Caco-2 (cell line): ENCODE results near the gene ITPA. TPM values are rescaled to one million over a fixed set of nuclear protein-coding genes. Genes with fewer than 3 reads are reported as not detected.
A peak's percentile ranks its signal among the peaks of the same experiment; 100 is the strongest.

Experiments
- BruUV-seq: library from RNA; stranded (reverse); fragments of 400-500 nt; replicated peaks from 2 replicates; lab custom pipeline; 2021; lab: Mats Ljungman, UMichigan
- CTCF ChIA-PET: fragments of 300-600 bp; sonication (Branson Sonifier 250); formaldehyde crosslinking; loops from one replicate; lab custom pipeline; 2022; ENCODE audit warnings: antibody characterized with exemption; lab: Charles Lee
- POLR2A ChIA-PET: fragments of 300-600 bp; sonication (Branson Sonifier 250); formaldehyde crosslinking; loops from one replicate; lab custom pipeline; 2022; ENCODE audit warnings: antibody characterized with exemption; lab: Charles Lee
- DNase-seq, 2 experiments: peaks; one replicate each; pipeline versions ENCODE4 v3.0.0 to v3.0.0-alpha.2; 2020 to 2022
- H3K27me3 ChIP-seq: replicated peaks from 2 replicates; pipeline ENCODE4 v1.6.0; 2011; ENCODE audit warnings: low read length; ENCODE audit not compliant: control insufficient read depth, insufficient read depth
- H3K36me3 ChIP-seq: 2 replicates; pipeline ENCODE4 v1.5.1; 2011; ENCODE audit warnings: low read length; ENCODE audit not compliant: control insufficient read depth, insufficient read depth
- H3K4me1 ChIP-seq: fragments of 250-450 bp; sonication (Bioruptor Pico); 2 replicates; pipeline ENCODE4 v1.5.1; 2020; ENCODE audit warnings: mild to moderate bottlenecking
- H3K4me3 ChIP-seq: 2 replicates; pipeline ENCODE4 v1.5.1; 2011; ENCODE audit warnings: low read depth, mild to moderate bottlenecking, control low read depth, low read length
- H3K9me3 ChIP-seq: fragments of 250-450 bp; sonication (Bioruptor Pico); 2 replicates; pipeline ENCODE4 v1.5.1; 2020; ENCODE audit warnings: mild to moderate bottlenecking, moderate library complexity
- H3K27ac Mint-ChIP-seq: one replicate; pipeline ENCODE4 v1.8.0; 2022; ENCODE audit warnings: mixed read lengths; ENCODE audit not compliant: unreplicated experiment
- H3K27me3 Mint-ChIP-seq: one replicate; pipeline ENCODE4 v1.8.0; 2022; ENCODE audit warnings: mixed read lengths; ENCODE audit not compliant: insufficient read depth, unreplicated experiment
- H3K36me3 Mint-ChIP-seq: one replicate; pipeline ENCODE4 v1.8.0; 2022; ENCODE audit warnings: mild to moderate bottlenecking, mixed read lengths; ENCODE audit not compliant: insufficient read depth, unreplicated experiment
- H3K4me1 Mint-ChIP-seq: one replicate; pipeline ENCODE4 v1.8.0; 2022; ENCODE audit warnings: low read depth, mixed read lengths; ENCODE audit not compliant: unreplicated experiment
- H3K4me3 Mint-ChIP-seq: one replicate; pipeline ENCODE4 v1.8.0; 2022; ENCODE audit warnings: mild to moderate bottlenecking, moderate library complexity, mixed read lengths; ENCODE audit not compliant: unreplicated experiment
- H3K9me3 Mint-ChIP-seq: one replicate; pipeline ENCODE4 v1.8.0; 2022; ENCODE audit warnings: mixed read lengths; ENCODE audit not compliant: unreplicated experiment
- intact Hi-C: fragments of 100-400 bp; cut with micrococcal nuclease; formaldehyde crosslinking; loops from one replicate; pipeline ENCODE4 v1.10.0; 2022; ENCODE audit not compliant: unreplicated experiment
- total RNA-seq: library from RNA; stranded (reverse); gene quantifications from 2 replicates; pipeline ENCODE4 v1.2.3, GENCODE V29; 2022
- TF ChIP-seq, protein P1 (sequence below), 2 experiments: fragments of 200-600 bp in 1 of 2; IDR thresholded peaks; 1 replicate in 1 of 2; 2 replicates in 1 of 2; pipeline versions ENCODE4 v1.5.1 to v1.8.0; 2011 to 2022; ENCODE audit warnings: antibody characterized with exemption in 1 of 2, control low read depth in 1 of 2, inconsistent platforms in 1 of 2, low read depth in 1 of 2, low read length in 1 of 2, mild to moderate bottlenecking in 1 of 2, moderate library complexity in 1 of 2; ENCODE audit not compliant: insufficient read depth in 1 of 2, severe bottlenecking in 1 of 2, unreplicated experiment in 1 of 2

The ITPA gene
- total RNA-seq, 1 experiment from 2014 or later, result 73.8 TPM

DNA sequence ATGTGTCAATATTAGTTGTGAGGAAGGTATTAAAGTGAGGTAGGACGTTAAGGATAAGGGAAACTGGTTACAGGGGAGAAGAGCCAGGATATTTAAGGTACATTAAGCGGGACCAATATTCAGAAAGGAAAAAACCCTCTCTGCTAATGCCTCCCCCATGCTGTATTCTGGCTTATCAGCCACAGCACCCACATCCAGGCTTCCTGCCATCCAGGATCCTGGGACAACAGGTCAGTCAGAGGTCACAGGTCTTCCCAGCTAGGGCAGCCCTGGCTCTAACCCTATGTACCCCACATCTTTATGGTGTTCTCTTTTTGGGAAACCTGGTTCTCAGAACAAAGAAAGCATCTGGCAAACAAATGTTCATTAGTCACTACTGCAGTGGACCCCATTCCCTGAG, 10.1 kb upstream of the ITPA start:
- H3K4me1 Mint-ChIP-seq, result no peaks in the 10 kb centered on the region
- H3K4me1 ChIP-seq, result no peaks in the 10 kb centered on the region
- H3K36me3 Mint-ChIP-seq, result peaks cover 78% of the 10 kb centered on the region
- H3K4me3 ChIP-seq, result no peak overlapping the region
- H3K27ac Mint-ChIP-seq, result no peak overlapping the region
- BruUV-seq, result no TSS peak
- H3K27me3 Mint-ChIP-seq, result no peaks in the 10 kb centered on the region
- H3K9me3 ChIP-seq, result no peaks in the 10 kb centered on the region
- intact Hi-C loops, result no loop called here
- TF ChIP-seq, protein P1, sequence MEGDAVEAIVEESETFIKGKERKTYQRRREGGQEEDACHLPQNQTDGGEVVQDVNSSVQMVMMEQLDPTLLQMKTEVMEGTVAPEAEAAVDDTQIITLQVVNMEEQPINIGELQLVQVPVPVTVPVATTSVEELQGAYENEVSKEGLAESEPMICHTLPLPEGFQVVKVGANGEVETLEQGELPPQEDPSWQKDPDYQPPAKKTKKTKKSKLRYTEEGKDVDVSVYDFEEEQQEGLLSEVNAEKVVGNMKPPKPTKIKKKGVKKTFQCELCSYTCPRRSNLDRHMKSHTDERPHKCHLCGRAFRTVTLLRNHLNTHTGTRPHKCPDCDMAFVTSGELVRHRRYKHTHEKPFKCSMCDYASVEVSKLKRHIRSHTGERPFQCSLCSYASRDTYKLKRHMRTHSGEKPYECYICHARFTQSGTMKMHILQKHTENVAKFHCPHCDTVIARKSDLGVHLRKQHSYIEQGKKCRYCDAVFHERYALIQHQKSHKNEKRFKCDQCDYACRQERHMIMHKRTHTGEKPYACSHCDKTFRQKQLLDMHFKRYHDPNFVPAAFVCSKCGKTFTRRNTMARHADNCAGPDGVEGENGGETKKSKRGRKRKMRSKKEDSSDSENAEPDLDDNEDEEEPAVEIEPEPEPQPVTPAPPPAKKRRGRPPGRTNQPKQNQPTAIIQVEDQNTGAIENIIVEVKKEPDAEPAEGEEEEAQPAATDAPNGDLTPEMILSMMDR (IDR thresholded peaks at IDR 0.05; ENCODE audit: insufficient read depth in 1 of 2, low read depth in 1 of 2, low read length in 1 of 2, severe bottlenecking in 1 of 2, unreplicated experiment in 1 of 2), result no peak
- H3K4me3 Mint-ChIP-seq, result no peak overlapping the region
- ChIA-PET POLR2A (no interaction called here), CTCF (no interaction called here)
- no peaks in the 10 kb centered on the region for H3K27me3 ChIP-seq
- no peak for DNase-seq
- peaks cover 6% of the 10 kb centered on the region for H3K36me3 ChIP-seq
- H3K9me3 Mint-ChIP-seq, result no peaks in the 10 kb centered on the region

- Histone ChIP-seq H3K36me3 (peaks cover 6% of the 10 kb centered on the region), H3K27me3 (no peaks in the 10 kb centered on the region), H3K4me1 (no peaks in the 10 kb centered on the region), H3K9me3 (no peaks in the 10 kb centered on the region), H3K4me3 (no peak overlapping the region)
- no peak for DNase-seq
- H3K27ac Mint-ChIP-seq, result no peak overlapping the region
- H3K36me3 Mint-ChIP-seq, result peaks cover 80% of the 10 kb centered on the region
- CTCF ChIA-PET, result no interaction called here
- TF ChIP-seq, protein P1 (IDR thresholded peaks at IDR 0.05; ENCODE audit: insufficient read depth in 1 of 2, low read depth in 1 of 2, low read length in 1 of 2, severe bottlenecking in 1 of 2, unreplicated experiment in 1 of 2), result no peak
- no TSS peak for BruUV-seq
- no peaks in the 10 kb centered on the region for H3K27me3 Mint-ChIP-seq
- POLR2A ChIA-PET, result no interaction called here
- H3K4me1 Mint-ChIP-seq, result no peaks in the 10 kb centered on the region
- no peaks in the 10 kb centered on the region for H3K9me3 Mint-ChIP-seq
- intact Hi-C loops, result no loop called here
- no peak overlapping the region for H3K4me3 Mint-ChIP-seq
Measured at GRCh38 chr20:3199976-3200755, 9.1 kb upstream of the ITPA start.

DNA sequence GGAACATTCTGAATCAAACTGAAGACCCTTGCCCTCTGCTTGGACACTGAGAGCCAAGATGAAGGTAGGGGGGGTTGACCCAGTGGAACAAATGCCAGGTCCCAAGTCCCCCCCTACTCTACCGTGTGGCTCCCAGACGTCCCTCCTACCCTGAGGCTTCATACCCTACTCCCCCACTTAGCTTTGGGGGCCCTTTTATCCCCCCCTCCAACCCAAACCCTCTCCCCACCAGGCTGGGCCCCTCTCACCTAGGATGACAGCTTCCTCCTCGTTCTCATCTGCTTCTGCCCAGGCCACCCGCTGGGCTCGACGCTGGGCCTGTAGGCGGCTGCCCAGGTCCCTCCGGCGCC, 6.4 kb upstream of the ITPA start:
- Mint-ChIP-seq H3K4me3 (peak overlapping the region; percentile 99), H3K9me3 (no peaks in the 10 kb centered on the region), H3K36me3 (peaks cover 58% of the 10 kb centered on the region), H3K27me3 (no peaks in the 10 kb centered on the region), H3K4me1 (no peaks in the 10 kb centered on the region), H3K27ac (no peak overlapping the region)
- DNase-seq, result no peak
- Histone ChIP-seq H3K27me3 (no peaks in the 10 kb centered on the region), H3K4me1 (no peaks in the 10 kb centered on the region), H3K36me3 (peaks cover 3% of the 10 kb centered on the region; the same call in 1 of the 2 replicates), H3K9me3 (no peaks in the 10 kb centered on the region), H3K4me3 (peak overlapping the region; percentile 85)
- TF ChIP-seq, protein P1 (IDR thresholded peaks at IDR 0.05; ENCODE audit: insufficient read depth in 1 of 2, low read depth in 1 of 2, low read length in 1 of 2, severe bottlenecking in 1 of 2, unreplicated experiment in 1 of 2), result no peak
- BruUV-seq, result no TSS peak
- CTCF ChIA-PET, result interaction anchor here (0.6 to 1.0 kb wide), 2 partner anchors 90 to 149 kb away, joined by 3 to 5 read pairs; no protein-coding TSS in a partner anchor
- intact Hi-C loops, result no loop called here
- POLR2A ChIA-PET, result no interaction called here
